ENCODE results near the gene GSE1.

- no peak for TF ChIP-seq CTCF (IDR thresholded peaks at IDR 0.05)
- no peak for TF ChIP-seq USF2 (CRISPR knock-in tag; IDR thresholded peaks at IDR 0.05)
Observed at GRCh38 chr16:85674828-85675227, 61.7 kb downstream of the GSE1 start.
